CD4-positive, CD25-positive, alpha-beta regulatory T cell (primary cell): ENCODE measurements around the gene ABI3BP. TPM values are rescaled to one million over a fixed set of nuclear protein-coding genes. Genes with fewer than 3 reads are reported as not detected.

Experiments used
- ATAC-seq, 2 donors: fragments of 150-1000 bp; cut with Tn5 transposase; one replicate each; pipeline ENCODE4 v1.10.0; 2021; ENCODE audit warnings: low read depth in 2 of 2, moderate number of reproducible peaks in 2 of 2, moderate library complexity in 1 of 2
- DNase-seq, 3 donors: peaks; one replicate each; pipeline versions ENCODE4 v3.0.0 to v3.0.0-alpha.2; 2012 to 2022; ENCODE audit warnings: mixed read lengths in 1 of 3
- H3K27ac ChIP-seq: one replicate; pipeline ENCODE4 v1.7.0; 2013; ENCODE audit warnings: mild to moderate bottlenecking, low read length; ENCODE audit not compliant: insufficient read depth, poor library complexity, severe bottlenecking
- H3K27me3 ChIP-seq: one replicate; pipeline ENCODE4 v1.7.0; 2013; ENCODE audit warnings: low read length; ENCODE audit not compliant: control insufficient read depth, insufficient read depth
- H3K36me3 ChIP-seq: one replicate; pipeline ENCODE4 v1.7.0; 2013; ENCODE audit warnings: mild to moderate bottlenecking, low read length, moderate library complexity; ENCODE audit not compliant: control insufficient read depth, insufficient read depth
- H3K4me1 ChIP-seq: 2 replicates; pipeline ENCODE4 v1.7.0; 2013; ENCODE audit warnings: mild to moderate bottlenecking, low read length; ENCODE audit not compliant: insufficient read depth, control insufficient read depth, poor library complexity, severe bottlenecking
- H3K4me3 ChIP-seq: one replicate; pipeline ENCODE4 v1.7.0; 2013; ENCODE audit warnings: low read depth, mild to moderate bottlenecking, low read length, moderate library complexity
- H3K9me3 ChIP-seq, 2 experiments: 1 replicate in 1 of 2; 2 replicates in 1 of 2; pipeline ENCODE4 v1.7.0; 2013; ENCODE audit warnings: low read length in 2 of 2, mild to moderate bottlenecking in 1 of 2, moderate library complexity in 1 of 2; ENCODE audit not compliant: control insufficient read depth in 2 of 2
- H3K27ac Mint-ChIP-seq, 3 donors: one replicate each; pipeline ENCODE4 v1.8.0; 2020 to 2022; ENCODE audit warnings: mild to moderate bottlenecking in 3 of 3, mixed read lengths in 3 of 3, moderate library complexity in 2 of 3
- H3K27me3 Mint-ChIP-seq: one replicate; pipeline ENCODE4 v1.8.0; 2022; ENCODE audit warnings: mild to moderate bottlenecking, mixed read lengths
- H3K36me3 Mint-ChIP-seq: one replicate; pipeline ENCODE4 v1.8.0; 2020; ENCODE audit warnings: mixed read lengths
- H3K4me1 Mint-ChIP-seq, 4 donors: one replicate each; pipeline ENCODE4 v1.8.0; 2020 to 2022; ENCODE audit warnings: mixed read lengths in 4 of 4, mild to moderate bottlenecking in 1 of 4
- H3K4me3 Mint-ChIP-seq, 4 donors: one replicate each; pipeline ENCODE4 v1.8.0; 2020 to 2022; ENCODE audit warnings: mild to moderate bottlenecking in 4 of 4, mixed read lengths in 4 of 4, moderate library complexity in 3 of 4
- H3K9me3 Mint-ChIP-seq, 7 donors: one replicate each; pipeline ENCODE4 v1.8.0; 2020 to 2022; ENCODE audit warnings: mixed read lengths in 7 of 7, mild to moderate bottlenecking in 3 of 7, moderate library complexity in 2 of 7
- polyA plus RNA-seq, 4 donors: library from polyadenylated mRNA; unstranded; fragments of 300-500 nt; fragmentation: Illumina TruSeq; gene quantifications; one replicate each; pipeline ENCODE4 v1.2.3, GENCODE V29; 2021
- total RNA-seq: library from RNA; stranded (reverse); gene quantifications from one replicate; pipeline ENCODE4 v1.2.3, GENCODE V29; 2022

The ABI3BP gene
- total and polyA plus RNA-seq, 5 donors from 2014 or later: 0.05 to 0.07 TPM; not detected in 3

- no peaks in the 10 kb centered on the region for H3K4me1 Mint-ChIP-seq
- ATAC-seq: no peak
- H3K36me3 Mint-ChIP-seq: no peaks in the 10 kb centered on the region
- Histone ChIP-seq H3K27me3 (no peaks in the 10 kb centered on the region), H3K27ac (no peak overlapping the region), H3K9me3 (no peaks in the 10 kb centered on the region), H3K36me3 (no peaks in the 10 kb centered on the region), H3K4me3 (no peak overlapping the region), H3K4me1 (no peaks in the 10 kb centered on the region)
- H3K27ac Mint-ChIP-seq: no peak overlapping the region
- DNase-seq: no peak
- peaks cover 19% of the 10 kb centered on the region for H3K27me3 Mint-ChIP-seq
- H3K9me3 Mint-ChIP-seq: peaks cover 0 to 2% (median 0%) of the 10 kb centered on the region in 7 donors
- H3K4me3 Mint-ChIP-seq: no peak overlapping the region
These were observed 125.1 kb downstream of the ABI3BP start for GRCh38 chr3:100868096-100868495.

GRCh38 chr3:100865442-100865841 is 127.8 kb downstream of the ABI3BP start:
- H3K4me3 ChIP-seq: no peak overlapping the region
- Mint-ChIP-seq H3K27me3 (peaks cover 20% of the 10 kb centered on the region), H3K36me3 (no peaks in the 10 kb centered on the region), H3K9me3 (peaks cover 0 to 2% (median 0%) of the 10 kb centered on the region in 7 donors), H3K4me1 (no peaks in the 10 kb centered on the region), H3K27ac (no peak overlapping the region), H3K4me3 (no peak overlapping the region)
- no peaks in the 10 kb centered on the region for H3K9me3 ChIP-seq
- DNase-seq (no peak), ATAC-seq (no peak)
- H3K4me1 ChIP-seq: no peaks in the 10 kb centered on the region
- peaks cover 2% of the 10 kb centered on the region for H3K27me3 ChIP-seq
- no peaks in the 10 kb centered on the region for H3K36me3 ChIP-seq
- no peak overlapping the region for H3K27ac ChIP-seq

GRCh38 chr3:100864471-100865250 is 128.6 kb downstream of the ABI3BP start:
- Mint-ChIP-seq H3K27ac (no peak overlapping the region), H3K4me3 (no peak overlapping the region), H3K4me1 (no peaks in the 10 kb centered on the region), H3K36me3 (no peaks in the 10 kb centered on the region), H3K27me3 (peaks cover 20% of the 10 kb centered on the region), H3K9me3 (peaks cover 0 to 2% (median 0%) of the 10 kb centered on the region in 7 donors)
- Histone ChIP-seq H3K27ac (no peak overlapping the region), H3K9me3 (no peaks in the 10 kb centered on the region), H3K4me1 (no peaks in the 10 kb centered on the region), H3K27me3 (peaks cover 2% of the 10 kb centered on the region), H3K4me3 (no peak overlapping the region), H3K36me3 (no peaks in the 10 kb centered on the region)
- DNase-seq: peak in 1 of 3 donors; percentile 11
- no peak for ATAC-seq

GRCh38 chr3:100857863-100858262 is 135.4 kb downstream of the ABI3BP start:
- no peak for ATAC-seq
- peaks cover 0 to under 1% (median under 1%) of the 10 kb centered on the region in 4 donors for H3K4me1 Mint-ChIP-seq

GRCh38 chr3:100856821-100857220 is 136.4 kb downstream of the ABI3BP start:
- no peak overlapping the region for H3K4me3 ChIP-seq
- H3K4me1 ChIP-seq: no peaks in the 10 kb centered on the region
- H3K27me3 ChIP-seq: peaks cover 2% of the 10 kb centered on the region
- H3K36me3 ChIP-seq: no peaks in the 10 kb centered on the region
- peaks cover 5% of the 10 kb centered on the region for H3K27me3 Mint-ChIP-seq
- ATAC-seq (no peak), DNase-seq (no peak)
- no peak overlapping the region for H3K4me3 Mint-ChIP-seq
- no peaks in the 10 kb centered on the region for H3K36me3 Mint-ChIP-seq
- H3K27ac Mint-ChIP-seq: no peak overlapping the region
- H3K9me3 Mint-ChIP-seq: peaks cover 0 to 3% (median 0%) of the 10 kb centered on the region in 7 donors
- H3K27ac ChIP-seq: no peak overlapping the region
- no peaks in the 10 kb centered on the region for H3K9me3 ChIP-seq
- peaks cover 0 to 4% (median 1%) of the 10 kb centered on the region in 4 donors for H3K4me1 Mint-ChIP-seq

More at GRCh38 chr3:100857863-100858262, 135.4 kb downstream of the ABI3BP start:
- DNase-seq: no peak
- Mint-ChIP-seq H3K27me3 (peaks cover 5% of the 10 kb centered on the region), H3K36me3 (no peaks in the 10 kb centered on the region), H3K4me3 (no peak overlapping the region), H3K9me3 (peaks cover 0 to 3% (median 0%) of the 10 kb centered on the region in 7 donors), H3K27ac (no peak overlapping the region)
- Histone ChIP-seq H3K4me3 (no peak overlapping the region), H3K27ac (no peak overlapping the region), H3K36me3 (no peaks in the 10 kb centered on the region), H3K4me1 (no peaks in the 10 kb centered on the region), H3K27me3 (peaks cover 2% of the 10 kb centered on the region), H3K9me3 (no peaks in the 10 kb centered on the region)

- peaks cover 0 to 4% (median 1%) of the 10 kb centered on the region in 4 donors for H3K4me1 Mint-ChIP-seq
- Histone ChIP-seq H3K27me3 (no peaks in the 10 kb centered on the region), H3K9me3 (no peaks in the 10 kb centered on the region), H3K27ac (no peak overlapping the region), H3K4me1 (no peaks in the 10 kb centered on the region), H3K4me3 (no peak overlapping the region), H3K36me3 (no peaks in the 10 kb centered on the region)
- peaks cover 0 to 2% (median 0%) of the 10 kb centered on the region in 7 donors for H3K9me3 Mint-ChIP-seq
- ATAC-seq (no peak), DNase-seq (peak in 2 of 3 donors; percentile 6 to 54)
- H3K27me3 Mint-ChIP-seq: peaks cover 4% of the 10 kb centered on the region
- H3K36me3 Mint-ChIP-seq: no peaks in the 10 kb centered on the region
- peak overlapping the region in 1 of 3 donors; percentile 8 for H3K27ac Mint-ChIP-seq
- no peak overlapping the region for H3K4me3 Mint-ChIP-seq
These were observed 140.4 kb downstream of the ABI3BP start for GRCh38 chr3:100852840-100853239.

GRCh38 chr3:100850701-100851100 is 142.5 kb downstream of the ABI3BP start:
- no peaks in the 10 kb centered on the region for H3K9me3 ChIP-seq
- H3K4me3 Mint-ChIP-seq: no peak overlapping the region

GRCh38 chr3:100850156-100850555 is 143.1 kb downstream of the ABI3BP start:
- Mint-ChIP-seq H3K4me3 (no peak overlapping the region), H3K36me3 (no peaks in the 10 kb centered on the region), H3K27ac (no peak overlapping the region), H3K9me3 (peaks cover 0 to 1% (median 0%) of the 10 kb centered on the region in 7 donors), H3K4me1 (peaks cover 0 to 4% (median 1%) of the 10 kb centered on the region in 4 donors), H3K27me3 (peaks cover 8% of the 10 kb centered on the region)
- Histone ChIP-seq H3K9me3 (no peaks in the 10 kb centered on the region), H3K4me3 (no peak overlapping the region), H3K4me1 (no peaks in the 10 kb centered on the region), H3K27me3 (no peaks in the 10 kb centered on the region), H3K36me3 (no peaks in the 10 kb centered on the region), H3K27ac (no peak overlapping the region)
- no peak for DNase-seq
- ATAC-seq: no peak

More at GRCh38 chr3:100850701-100851100, 142.5 kb downstream of the ABI3BP start:
- no peaks in the 10 kb centered on the region for H3K36me3 Mint-ChIP-seq
- no peak overlapping the region for H3K27ac ChIP-seq
- H3K27me3 ChIP-seq: no peaks in the 10 kb centered on the region
- H3K27me3 Mint-ChIP-seq: peaks cover 8% of the 10 kb centered on the region
- no peak overlapping the region for H3K27ac Mint-ChIP-seq
- DNase-seq (no peak), ATAC-seq (no peak)
- no peaks in the 10 kb centered on the region for H3K36me3 ChIP-seq
- H3K4me1 Mint-ChIP-seq: peaks cover 0 to 4% (median 1%) of the 10 kb centered on the region in 4 donors
- H3K9me3 Mint-ChIP-seq: peaks cover 0 to 1% (median 0%) of the 10 kb centered on the region in 7 donors
- no peaks in the 10 kb centered on the region for H3K4me1 ChIP-seq
- H3K4me3 ChIP-seq: no peak overlapping the region
